KOPT-K1 (cell line): ENCODE data around the gene FGD6.

Source experiments
- H3K27ac ChIP-seq: fragments of 200-600 bp; sonication (generic); 2 replicates; pipeline ENCODE4 v1.5.1; 2016; ENCODE audit warnings: antibody characterized with exemption, mild to moderate bottlenecking, low read depth, low read length; ENCODE audit not compliant: poor library complexity, severe bottlenecking
- H3K36me3 ChIP-seq: fragments of 200-600 bp; sonication (generic); 2 replicates; pipeline ENCODE4 v1.5.1; 2017; ENCODE audit warnings: antibody characterized with exemption, mild to moderate bottlenecking, low read length, moderate library complexity; ENCODE audit not compliant: insufficient read depth
- H3K9me3 ChIP-seq: fragments of 200-600 bp; sonication (generic); 2 replicates; pipeline ENCODE4 v1.5.1; 2017; ENCODE audit warnings: antibody characterized with exemption, low read length, mild to moderate bottlenecking; ENCODE audit not compliant: insufficient read depth, poor library complexity, severe bottlenecking

Gene FGD6

DNA sequence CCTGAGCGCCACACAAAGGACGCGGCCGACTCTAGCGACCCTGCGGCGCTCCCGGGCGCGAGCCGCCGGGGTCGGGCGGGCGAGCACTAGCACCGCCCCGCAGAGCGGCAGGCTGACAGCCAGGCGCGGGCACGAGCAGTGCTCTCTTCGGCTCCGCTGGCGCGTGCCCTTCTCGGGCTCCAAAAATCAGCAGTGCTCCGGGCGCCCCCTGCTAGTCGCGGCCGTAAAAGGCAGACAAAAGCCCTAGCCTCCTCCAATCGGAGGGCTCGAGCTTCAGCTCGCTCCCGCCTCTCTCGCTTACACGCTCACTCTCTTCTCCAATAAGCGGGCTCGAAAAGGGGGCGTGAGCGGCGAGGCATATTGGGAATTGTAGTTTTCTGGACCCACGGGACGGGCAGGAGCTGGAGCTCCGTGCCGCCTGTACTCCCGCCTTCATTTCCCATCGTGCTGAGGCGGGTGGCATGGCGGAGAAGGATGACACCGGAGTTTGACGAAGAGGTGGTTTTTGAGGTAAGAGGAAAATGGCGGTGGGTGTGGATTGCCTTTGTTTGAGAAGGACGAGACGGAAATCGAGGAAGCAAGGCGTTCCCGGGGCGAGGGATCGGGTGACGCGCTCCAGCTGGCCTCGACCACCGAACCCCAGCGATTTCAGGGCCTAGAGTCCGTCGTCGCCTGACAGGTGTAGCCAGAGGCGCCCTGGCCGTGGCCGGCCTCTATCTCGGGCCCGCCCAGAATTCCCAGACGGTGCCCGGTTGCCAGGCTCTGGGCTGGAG lies at the start of gene FGD6, which contains the start of gene VEZT:
Gene FGD6, minus strand, starts transcription at position 91 of the 773 bp plus-strand sequence. CDS start 227 bp downstream, outside the sequence.
Gene VEZT, plus strand, starts transcription at position 431 of the 773 bp plus-strand sequence. Its CDS starts 44 bp downstream, at position 475.
- H3K9me3 ChIP-seq, result no peaks in the 10 kb centered on the region
- H3K36me3 ChIP-seq, result 0 out of 2 replicates have a peak, but pooled peaks cover 8% of the 10 kb centered on the region
- H3K27ac ChIP-seq, result peak within 1 kb of the TSS; percentile 73

DNA sequence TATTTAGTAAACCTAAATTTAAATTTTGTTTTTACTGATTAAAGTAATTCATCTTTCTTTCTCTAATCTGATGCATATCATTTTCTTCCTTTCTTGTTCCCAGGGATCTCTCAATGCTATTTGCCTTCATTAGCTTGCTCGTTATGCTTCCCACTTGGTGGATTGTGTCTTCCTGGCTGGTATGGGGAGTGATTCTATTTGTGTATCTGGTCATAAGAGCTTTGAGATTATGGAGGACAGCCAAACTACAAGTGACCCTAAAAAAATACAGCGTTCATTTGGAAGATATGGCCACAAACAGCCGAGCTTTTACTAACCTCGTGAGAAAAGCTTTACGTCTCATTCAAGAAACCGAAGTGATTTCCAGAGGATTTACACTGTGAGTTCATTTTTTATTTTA lies 49.0 kb upstream of the FGD6 start:
- H3K36me3 ChIP-seq, result peaks cover 98% of the 10 kb centered on the region
- no peaks in the 10 kb centered on the region for H3K9me3 ChIP-seq
- no peak overlapping the region for H3K27ac ChIP-seq

DNA sequence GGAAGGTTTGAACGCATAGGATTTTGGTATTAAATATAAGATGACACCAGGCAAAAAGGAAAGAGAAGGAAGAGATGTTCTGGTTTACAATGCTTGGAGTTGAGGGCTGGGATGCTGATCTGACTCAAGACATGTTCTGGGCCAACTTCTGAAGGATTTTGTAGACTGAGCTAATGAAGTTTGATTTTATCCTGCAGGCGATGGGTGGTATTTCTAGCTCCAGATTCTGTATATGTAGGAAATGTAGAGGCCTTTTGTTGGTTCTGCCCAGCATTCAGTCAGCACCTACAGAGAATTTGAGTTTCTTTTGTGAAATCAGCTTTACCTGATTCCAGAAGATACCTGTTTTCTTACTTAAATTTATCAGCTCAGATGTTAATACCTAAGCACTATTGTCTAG lies 48.5 kb upstream of the FGD6 start:
- Histone ChIP-seq H3K9me3 (no peaks in the 10 kb centered on the region), H3K36me3 (peaks cover 98% of the 10 kb centered on the region), H3K27ac (no peak overlapping the region)

DNA sequence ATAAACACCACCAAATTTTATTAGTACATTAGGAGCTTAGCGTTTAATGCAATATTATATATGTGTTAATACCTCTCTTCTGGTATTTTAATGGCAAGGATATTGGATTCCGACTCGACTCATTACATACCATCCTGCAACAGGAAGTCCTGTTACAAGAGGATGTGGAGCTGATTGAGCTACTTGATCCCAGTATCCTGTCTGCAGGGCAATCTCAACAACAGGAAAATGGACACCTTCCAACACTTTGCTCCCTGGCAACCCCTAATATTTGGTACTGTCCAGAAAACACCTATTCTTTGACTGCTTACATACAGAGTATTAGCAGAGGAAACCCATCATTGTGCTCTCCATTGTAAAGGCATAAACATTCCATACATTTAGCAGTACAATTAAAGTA lies 45.5 kb upstream of the FGD6 start:
- Histone ChIP-seq H3K27ac (no peak overlapping the region), H3K36me3 (peaks cover 97% of the 10 kb centered on the region)

DNA sequence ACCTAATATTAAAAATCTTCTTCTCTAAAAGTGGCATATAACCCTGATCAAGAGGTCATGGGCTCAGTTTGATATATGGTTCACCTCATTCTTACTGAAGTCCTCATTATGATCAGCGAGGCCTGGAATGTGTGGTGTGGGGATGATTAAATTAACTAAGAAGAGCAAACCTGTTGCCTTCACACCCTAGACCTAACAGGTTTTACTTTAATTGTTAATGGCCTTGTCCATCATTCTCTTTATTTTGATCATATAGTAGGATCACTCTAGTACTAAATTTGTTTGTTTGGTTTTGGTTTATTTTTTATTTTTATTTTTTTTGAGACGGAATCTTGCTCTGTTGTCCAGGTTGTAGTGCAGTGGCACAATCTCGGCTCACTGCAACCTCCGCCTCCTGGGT lies 43.8 kb upstream of the FGD6 start:
- Histone ChIP-seq H3K36me3 (peaks cover 97% of the 10 kb centered on the region), H3K9me3 (no peaks in the 10 kb centered on the region), H3K27ac (no peak overlapping the region)

More for the DNA sequence above, 45.5 kb upstream of the FGD6 start:
- no peaks in the 10 kb centered on the region for H3K9me3 ChIP-seq

DNA sequence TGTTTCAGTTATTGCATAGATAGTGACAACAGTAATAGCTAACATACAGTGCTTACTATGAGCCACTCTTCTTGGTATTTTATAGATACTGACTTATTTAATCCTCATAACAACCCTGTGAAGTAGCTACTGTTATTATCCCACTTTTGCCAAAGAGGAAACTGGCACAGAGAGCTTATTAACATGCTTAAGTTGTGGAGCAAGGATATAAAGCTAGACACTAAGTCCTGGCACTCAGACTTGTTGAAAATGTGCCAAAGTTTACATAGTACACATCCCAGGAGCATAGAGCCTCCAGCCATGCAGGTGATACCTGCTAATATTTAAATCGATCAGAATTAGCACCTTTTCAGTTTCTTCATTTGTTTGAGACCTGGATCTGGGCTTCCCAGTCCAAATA lies 42.1 kb upstream of the FGD6 start:
- Histone ChIP-seq H3K36me3 (peaks cover 98% of the 10 kb centered on the region), H3K9me3 (no peaks in the 10 kb centered on the region), H3K27ac (no peak overlapping the region)

DNA sequence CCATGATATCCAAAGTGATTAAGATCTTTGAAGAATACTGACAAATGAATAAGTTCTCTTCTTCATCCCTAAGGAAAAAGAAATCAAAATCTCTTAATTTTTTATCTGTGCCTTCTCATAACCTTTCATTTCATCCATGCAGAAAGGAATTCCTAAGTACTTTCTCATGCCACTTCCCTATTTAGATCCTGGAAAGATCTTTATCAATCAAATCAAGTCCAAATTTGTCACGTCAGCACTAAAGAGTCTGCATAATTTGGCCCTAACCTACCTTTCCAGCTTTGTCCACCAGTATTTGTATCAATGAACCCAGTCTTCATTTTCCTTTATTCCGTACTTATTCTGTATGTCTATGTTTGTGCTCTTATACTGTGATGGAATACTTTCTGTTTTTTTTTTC lies 41.5 kb upstream of the FGD6 start:
- Histone ChIP-seq H3K36me3 (peaks cover 98% of the 10 kb centered on the region), H3K27ac (no peak overlapping the region), H3K9me3 (no peaks in the 10 kb centered on the region)

DNA sequence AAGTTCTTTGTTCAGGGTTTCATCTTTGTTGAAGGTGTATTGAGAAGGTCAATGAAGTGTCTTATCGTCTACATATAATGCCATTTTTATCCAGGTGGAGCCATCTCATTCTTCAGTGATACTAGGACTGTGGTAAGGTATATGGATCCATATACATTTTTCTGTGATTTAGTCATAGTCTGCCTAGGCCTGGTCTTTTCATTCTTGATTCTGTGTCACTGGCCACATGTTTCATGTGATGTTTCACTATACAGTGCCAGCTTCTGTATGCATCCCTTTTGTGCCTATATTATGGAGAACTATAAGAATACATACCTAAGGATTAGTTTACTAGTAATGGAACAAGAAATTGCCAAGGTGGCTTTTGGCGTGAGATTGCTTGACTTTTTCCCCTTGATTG lies 40.9 kb upstream of the FGD6 start:
- Histone ChIP-seq H3K36me3 (peaks cover 98% of the 10 kb centered on the region), H3K27ac (no peak overlapping the region), H3K9me3 (no peaks in the 10 kb centered on the region)

DNA sequence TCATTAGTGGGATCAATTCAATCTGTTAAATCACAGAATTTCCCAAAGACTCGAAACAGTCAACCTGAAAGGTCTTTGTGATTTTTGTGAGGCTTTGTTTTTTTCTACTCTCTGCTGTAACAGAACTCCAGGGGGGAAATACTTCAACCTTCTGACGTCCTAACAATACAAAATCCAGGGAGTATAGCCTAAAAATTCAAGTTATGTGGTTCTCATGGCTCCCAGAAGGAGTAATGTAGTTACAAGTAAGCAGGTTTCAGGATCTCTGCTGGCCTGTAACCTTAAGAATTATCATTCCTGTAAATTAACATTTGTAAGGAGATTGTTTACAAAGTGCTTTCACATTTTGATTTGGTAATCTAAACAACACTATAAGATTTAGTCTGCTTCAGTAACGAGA lies 40.3 kb upstream of the FGD6 start:
- no peak overlapping the region for H3K27ac ChIP-seq
- H3K9me3 ChIP-seq, result no peaks in the 10 kb centered on the region
- peaks cover 98% of the 10 kb centered on the region for H3K36me3 ChIP-seq

DNA sequence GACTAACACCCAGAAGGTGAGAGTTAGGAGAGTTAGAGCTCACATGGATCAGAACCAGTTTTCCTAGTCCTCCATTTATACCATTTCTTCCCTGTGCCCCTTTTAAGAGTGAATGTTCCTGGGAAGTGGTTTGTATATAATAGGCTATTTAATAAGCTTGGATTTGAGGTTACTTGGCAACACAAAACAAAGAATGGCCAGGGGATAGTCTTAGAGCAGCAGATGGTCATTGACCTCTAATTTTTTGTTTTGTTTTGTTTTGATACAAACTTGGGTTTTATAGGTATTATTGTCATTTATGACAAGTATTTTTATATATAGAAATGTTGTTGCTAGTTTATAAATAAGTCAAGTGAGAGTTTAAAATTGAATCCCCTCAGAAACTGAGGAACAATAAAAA lies 36.1 kb upstream of the FGD6 start:
- H3K36me3 ChIP-seq, result peaks cover 68% of the 10 kb centered on the region
- no peaks in the 10 kb centered on the region for H3K9me3 ChIP-seq
- H3K27ac ChIP-seq, result no peak overlapping the region

DNA sequence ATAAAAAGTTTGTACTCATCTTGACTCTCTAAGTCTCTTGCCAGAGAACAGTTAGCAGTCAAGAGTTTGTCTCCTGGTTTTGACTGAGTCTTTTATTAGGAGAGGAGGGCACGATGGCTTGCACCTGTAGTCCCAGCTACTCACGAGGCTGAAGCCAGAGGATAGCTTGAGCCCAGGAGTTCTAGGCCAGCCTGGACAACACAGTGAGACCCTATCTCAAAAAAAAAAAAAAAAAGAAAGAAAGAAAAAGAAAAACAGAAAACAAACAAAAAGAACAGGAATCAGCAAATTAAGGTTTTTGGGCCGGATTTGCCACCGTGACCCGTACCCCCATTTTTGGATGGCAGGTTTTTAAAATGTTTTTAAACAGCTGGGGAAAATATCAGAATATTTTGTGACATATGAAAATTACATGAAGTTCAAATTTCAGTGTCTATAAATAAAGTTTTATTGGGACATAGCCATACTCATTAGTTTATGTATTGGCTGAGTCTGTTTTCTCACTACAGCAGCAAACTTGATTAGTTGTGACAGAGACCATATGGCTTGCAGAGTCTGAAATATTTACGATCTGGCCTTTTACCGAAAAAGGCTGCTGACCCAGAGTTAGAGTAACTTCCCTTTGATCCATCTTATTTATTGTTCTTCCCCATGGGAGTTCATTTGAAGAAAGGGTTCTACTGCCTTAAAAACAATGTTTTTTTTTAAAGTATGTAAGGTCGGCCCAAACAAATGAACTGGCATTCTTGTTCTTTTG lies 31.5 kb upstream of the FGD6 start:
- no peak overlapping the region for H3K27ac ChIP-seq
- peaks cover 26% of the 10 kb centered on the region for H3K36me3 ChIP-seq
- no peaks in the 10 kb centered on the region for H3K9me3 ChIP-seq

DNA sequence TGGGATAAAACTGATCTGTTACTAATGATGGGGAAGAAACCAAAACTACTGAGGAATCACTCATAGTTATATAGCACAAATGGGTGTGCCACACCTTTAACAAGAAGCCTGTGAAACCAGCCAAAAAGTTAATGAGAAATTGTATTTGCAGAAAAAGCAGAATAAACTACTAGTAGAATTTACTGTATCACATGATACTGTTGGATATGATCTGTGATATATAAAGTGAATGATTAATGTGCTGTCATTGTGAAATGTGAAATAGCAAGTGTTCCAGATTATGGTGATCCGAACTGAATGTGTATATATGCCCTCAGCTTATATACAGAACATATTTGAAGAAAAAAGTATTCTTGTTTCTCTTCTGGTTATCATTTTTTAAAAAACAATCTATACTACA lies 30.8 kb upstream of the FGD6 start:
- no peaks in the 10 kb centered on the region for H3K9me3 ChIP-seq
- no peak overlapping the region for H3K27ac ChIP-seq
- peaks cover 26% of the 10 kb centered on the region for H3K36me3 ChIP-seq

DNA sequence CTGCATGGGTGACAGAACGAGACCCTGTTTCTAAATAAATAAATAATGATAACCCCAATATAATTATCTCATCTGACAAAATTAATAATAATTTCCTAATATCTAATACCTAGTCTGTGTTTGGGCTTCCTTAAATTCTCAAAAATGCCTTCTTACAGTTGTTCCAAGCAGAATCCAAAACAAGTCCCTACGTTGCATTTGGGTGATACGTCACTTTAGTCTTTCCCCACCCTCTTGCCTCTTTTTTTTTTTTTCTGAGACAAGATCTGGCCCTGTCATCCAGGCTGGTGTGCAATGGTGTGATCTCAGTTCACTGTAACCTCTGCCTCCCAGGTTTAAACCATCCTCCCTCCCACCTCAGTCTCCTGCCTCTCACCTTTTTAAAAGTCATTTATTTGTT lies 27.1 kb upstream of the FGD6 start:
- no peak overlapping the region for H3K27ac ChIP-seq
- H3K9me3 ChIP-seq, result no peaks in the 10 kb centered on the region
- H3K36me3 ChIP-seq, result peaks cover 33% of the 10 kb centered on the region

DNA sequence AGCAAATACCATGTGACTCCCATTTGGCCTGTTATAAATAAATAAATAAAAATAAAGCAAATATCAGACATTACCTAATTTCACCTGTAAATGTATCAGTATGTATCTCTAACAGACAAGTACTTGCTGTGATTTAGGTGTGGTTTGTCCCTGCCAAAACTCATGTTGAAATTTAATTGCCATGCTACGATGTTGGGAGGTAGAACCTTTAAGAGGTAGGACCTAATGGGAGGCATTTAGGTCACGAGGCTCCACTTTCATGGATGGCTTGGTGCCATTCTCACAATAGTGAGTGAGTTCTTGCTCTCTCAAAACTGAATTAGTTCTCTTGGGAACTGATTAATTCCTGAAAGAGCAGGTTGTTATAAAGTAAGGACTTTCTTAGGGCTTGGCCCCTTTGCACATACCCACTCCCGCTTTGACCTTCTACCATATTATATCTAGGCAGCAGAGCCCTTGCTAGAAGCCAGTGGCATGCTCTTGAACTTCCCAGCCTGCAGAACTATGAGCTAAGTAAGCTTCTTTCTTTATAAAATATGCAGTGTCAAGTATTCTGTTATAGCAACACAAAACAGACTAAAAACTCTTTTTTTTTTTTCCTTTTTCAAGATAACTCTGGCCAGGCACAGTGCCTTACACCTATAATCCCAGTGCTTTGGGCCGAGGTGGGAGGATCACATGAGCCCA lies 26.4 kb upstream of the FGD6 start:
- no peaks in the 10 kb centered on the region for H3K9me3 ChIP-seq
- no peak overlapping the region for H3K27ac ChIP-seq
- peaks cover 33% of the 10 kb centered on the region for H3K36me3 ChIP-seq
